WTC11 (cell line): ENCODE data around the gene GAA. TPM values are rescaled to one million over a fixed set of nuclear protein-coding genes. Genes with fewer than 3 reads are reported as not detected.

Experiments used
- ATAC-seq: fragments of 200-7000 bp; cut with Tn5 transposase; 2 replicates; pipeline ENCODE4 v1.10.0; 2021; ENCODE audit warnings: mild to moderate bottlenecking, moderate library complexity
- CTCF ChIA-PET: fragments of 300-600 bp; sonication (Branson Sonifier 250); formaldehyde crosslinking; loops from one replicate; lab custom pipeline; 2021; ENCODE audit warnings: antibody characterized with exemption; lab: Charles Lee
- POLR2A ChIA-PET: fragments of 350-600 bp; sonication (Branson Sonifier 250); formaldehyde crosslinking; loops from one replicate; lab custom pipeline; 2021; ENCODE audit warnings: antibody characterized with exemption; lab: Charles Lee
- DNase-seq: peaks from one replicate; pipeline ENCODE4 v3.0.0; 2021; ENCODE audit warnings: low spot score
- H3K27ac Mint-ChIP-seq: 2 replicates; pipeline ENCODE4 v1.8.0; 2021; ENCODE audit warnings: mixed read lengths
- H3K27me3 Mint-ChIP-seq: 2 replicates; pipeline ENCODE4 v1.8.0; 2021; ENCODE audit warnings: low read depth, mild to moderate bottlenecking, moderate library complexity, mixed read lengths
- H3K36me3 Mint-ChIP-seq: 2 replicates; pipeline ENCODE4 v1.8.0; 2021; ENCODE audit warnings: mixed read lengths
- H3K4me1 Mint-ChIP-seq: 2 replicates; pipeline ENCODE4 v1.8.0; 2022; ENCODE audit warnings: mixed read lengths
- H3K4me3 Mint-ChIP-seq: 2 replicates; pipeline ENCODE4 v1.8.0; 2021; ENCODE audit warnings: mild to moderate bottlenecking, moderate library complexity, mixed read lengths
- H3K9me3 Mint-ChIP-seq: 2 replicates; pipeline ENCODE4 v1.8.0; 2021; ENCODE audit warnings: mixed read lengths
- ERG ChIP-seq: fragments of 250-450 bp; sonication (Bioruptor Pico); IDR thresholded peaks from 2 replicates; pipeline ENCODE4 v1.8.0; 2021; ENCODE audit warnings: mild to moderate bottlenecking
- ESRRA ChIP-seq: sonication (generic); formaldehyde crosslinking; IDR thresholded peaks from 2 replicates; pipeline ENCODE4 v1.8.1; 2022; ENCODE audit warnings: mild to moderate bottlenecking, missing genetic modification reagents, borderline replicate concordance
- FOXP4 ChIP-seq: sonication (generic); formaldehyde crosslinking; IDR thresholded peaks from 2 replicates; pipeline ENCODE4 v1.8.0; 2022; ENCODE audit warnings: mild to moderate bottlenecking, missing genetic modification reagents
- GRHL2 ChIP-seq: fragments of 250-450 bp; sonication (Bioruptor Pico); IDR thresholded peaks from 2 replicates; pipeline ENCODE4 v1.8.0; 2022; ENCODE audit warnings: mild to moderate bottlenecking, moderate library complexity; ENCODE audit not compliant: insufficient replicate concordance, severe bottlenecking
- IRF1 ChIP-seq: sonication (generic); formaldehyde crosslinking; IDR thresholded peaks from 2 replicates; pipeline ENCODE4 v1.8.0; 2023; ENCODE audit warnings: missing genetic modification reagents
- IRF2 ChIP-seq: sonication (generic); formaldehyde crosslinking; IDR thresholded peaks from 2 replicates; pipeline ENCODE4 v1.8.0; 2022; ENCODE audit warnings: low read depth, missing genetic modification reagents, borderline replicate concordance
- JAZF1 ChIP-seq: fragments of 250-450 bp; sonication (Bioruptor Pico); IDR thresholded peaks from 2 replicates; pipeline ENCODE4 v1.9.0; 2021; ENCODE audit warnings: moderate library complexity, mild to moderate bottlenecking, inconsistent platforms
- KAT7 ChIP-seq: sonication (generic); formaldehyde crosslinking; IDR thresholded peaks from 2 replicates; pipeline ENCODE4 v1.8.1; 2023; ENCODE audit warnings: missing genetic modification reagents, mild to moderate bottlenecking, borderline replicate concordance
- PRRX2 ChIP-seq: fragments of 250-450 bp; sonication (Bioruptor Pico); IDR thresholded peaks from 2 replicates; pipeline ENCODE4 v1.8.0; 2021; ENCODE audit warnings: mild to moderate bottlenecking
- RORB ChIP-seq: fragments of 250-450 bp; sonication (Bioruptor Pico); IDR thresholded peaks from 2 replicates; pipeline ENCODE4 v1.9.0; 2021; ENCODE audit warnings: mild to moderate bottlenecking
- STAT6 ChIP-seq: sonication (generic); formaldehyde crosslinking; conservative IDR thresholded peaks from 2 replicates; pipeline ENCODE4 v1.8.1; 2023; ENCODE audit warnings: mild to moderate bottlenecking, low read depth, missing genetic modification reagents, moderate library complexity
- ZNF396 ChIP-seq: fragments of 250-450 bp; sonication (Bioruptor Pico); IDR thresholded peaks from 2 replicates; pipeline ENCODE4 v1.8.0; 2021; ENCODE audit warnings: mild to moderate bottlenecking, moderate library complexity, borderline replicate concordance
- ZNF425 ChIP-seq: fragments of 250-450 bp; sonication (Bioruptor Pico); conservative IDR thresholded peaks from 2 replicates; pipeline ENCODE4 v1.9.0; 2021; ENCODE audit warnings: mild to moderate bottlenecking
- ZSCAN18 ChIP-seq: fragments of 250-450 bp; sonication (Bioruptor Pico); IDR thresholded peaks from 2 replicates; pipeline ENCODE4 v2.1.2; 2022; ENCODE audit warnings: mild to moderate bottlenecking, moderate library complexity
- total RNA-seq: library from RNA; stranded (reverse); gene quantifications from 3 replicates; pipeline ENCODE4 v1.2.3, GENCODE V29; 2021

The GAA gene
- total RNA-seq, 1 experiment from 2014 or later, result 91.6 TPM

GRCh38 chr17:80116276-80116920 lies 15.0 kb downstream of the GAA start:
- DNase-seq (no peak), ATAC-seq (no peak)
- POLR2A ChIA-PET, result no interaction called here
- Mint-ChIP-seq H3K4me1 (peaks cover 4% of the 10 kb centered on the region; the same call in 1 of the 2 replicates), H3K36me3 (peaks cover 14% of the 10 kb centered on the region), H3K4me3 (no peak overlapping the region), H3K9me3 (peaks cover 7% of the 10 kb centered on the region; the same call in 1 of the 2 replicates), H3K27ac (0 out of 2 replicates have a peak overlapping the region, but pooled peaks have one; percentile 19), H3K27me3 (no peaks in the 10 kb centered on the region; the same call in 1 of the 2 replicates)
- TF ChIP-seq IRF1 (CRISPR knock-in tag) (no peak), JAZF1 (CRISPR knock-in tag) (no peak), ZSCAN18 (CRISPR knock-in tag) (no peak), ESRRA (no peak), IRF2 (no peak), FOXP4 (CRISPR knock-in tag) (no peak), ZNF396 (no peak), ERG (no peak), PRRX2 (CRISPR knock-in tag) (no peak), GRHL2 (CRISPR knock-in tag) (no peak), KAT7 (CRISPR knock-in tag) (no peak), STAT6 (CRISPR knock-in tag) (no peak), ZNF425 (CRISPR knock-in tag) (no peak), RORB (no peak)
- CTCF ChIA-PET, result interaction anchor here (1.3 to 2.5 kb wide), 3 partner anchors 8 to 108 kb away, joined by 5 to 19 read pairs (median 14); partner anchors contain the start of gene GAA
